BLaER1 (cell line): ENCODE data around the gene CTTNBP2.

Source experiments
- H3K27ac ChIP-seq: shearing (Covaris generic); formaldehyde crosslinking; 2 replicates; pipeline ENCODE4 v1.8.1; 2022
- H3K27me3 ChIP-seq: shearing (Covaris generic); formaldehyde crosslinking; 2 replicates; pipeline ENCODE4 v1.8.1; 2022
- H3K36me3 ChIP-seq: shearing (Covaris generic); formaldehyde crosslinking; 2 replicates; pipeline ENCODE4 v1.8.1; 2022
- H3K4me1 ChIP-seq: shearing (Covaris generic); formaldehyde crosslinking; 2 replicates; pipeline ENCODE4 v1.8.1; 2022
- H3K4me2 ChIP-seq: shearing (Covaris generic); formaldehyde crosslinking; 2 replicates; pipeline ENCODE4 v1.8.1; 2022
- H3K4me3 ChIP-seq: shearing (Covaris generic); formaldehyde crosslinking; 2 replicates; pipeline ENCODE4 v1.8.1; 2022
- H3K9ac ChIP-seq: shearing (Covaris generic); formaldehyde crosslinking; 2 replicates; pipeline ENCODE4 v1.8.1; 2022
- H3K9me3 ChIP-seq: shearing (Covaris generic); formaldehyde crosslinking; 2 replicates; pipeline ENCODE4 v1.8.1; 2022
- H4K20me1 ChIP-seq: shearing (Covaris generic); formaldehyde crosslinking; 2 replicates; pipeline ENCODE4 v1.8.1; 2022
- Cebpa-rat ChIP-seq: shearing (Covaris generic); IDR thresholded peaks from 2 replicates; pipeline ENCODE4 v1.8.1; 2022

CTTNBP2 gene

GRCh38 chr7:117873310-117874190 is at the start of gene CTTNBP2:
CTTNBP2 (minus strand) TSS chr7:117873441; CDS start chr7:117873415, 26 bp downstream.
- H3K27ac ChIP-seq: no peak within 1 kb of the TSS
- no peak within 1 kb of the TSS for H3K4me2 ChIP-seq
- H3K4me3 ChIP-seq: no peak within 1 kb of the TSS
- H3K36me3 ChIP-seq: no peaks in the 10 kb centered on the region
- no peaks in the 10 kb centered on the region for H3K27me3 ChIP-seq
- H3K9ac ChIP-seq: no peak within 1 kb of the TSS
- peaks cover 17% of the 10 kb centered on the region for H3K9me3 ChIP-seq
- TF ChIP-seq Cebpa-rat: no peak
- no peaks in the 10 kb centered on the region for H4K20me1 ChIP-seq
- no peaks in the 10 kb centered on the region for H3K4me1 ChIP-seq

GRCh38 chr7:117916309-117916708 is 43.1 kb upstream of the CTTNBP2 start:
- no peaks in the 10 kb centered on the region for H4K20me1 ChIP-seq
- H3K4me2 ChIP-seq: no peak overlapping the region
- no peaks in the 10 kb centered on the region for H3K36me3 ChIP-seq
- no peak overlapping the region for H3K9ac ChIP-seq
- no peak overlapping the region for H3K27ac ChIP-seq
- TF ChIP-seq Cebpa-rat: no peak
- H3K9me3 ChIP-seq: no peaks in the 10 kb centered on the region
- H3K4me1 ChIP-seq: no peaks in the 10 kb centered on the region
- H3K4me3 ChIP-seq: no peak overlapping the region
- H3K27me3 ChIP-seq: no peaks in the 10 kb centered on the region

- TF ChIP-seq Cebpa-rat: no peak
- no peak overlapping the region for H3K9ac ChIP-seq
- H3K4me2 ChIP-seq: no peak overlapping the region
- no peaks in the 10 kb centered on the region for H4K20me1 ChIP-seq
- H3K36me3 ChIP-seq: no peaks in the 10 kb centered on the region
- H3K4me1 ChIP-seq: no peaks in the 10 kb centered on the region
- no peak overlapping the region for H3K4me3 ChIP-seq
- H3K27me3 ChIP-seq: no peaks in the 10 kb centered on the region
- no peaks in the 10 kb centered on the region for H3K9me3 ChIP-seq
- no peak overlapping the region for H3K27ac ChIP-seq
These were observed 39.2 kb upstream of the CTTNBP2 start for GRCh38 chr7:117912421-117912820.

GRCh38 chr7:117908031-117908795 is 35.0 kb upstream of the CTTNBP2 start:
- no peaks in the 10 kb centered on the region for H3K27me3 ChIP-seq
- H3K9me3 ChIP-seq: no peaks in the 10 kb centered on the region
- H3K9ac ChIP-seq: no peak overlapping the region
- H3K4me2 ChIP-seq: no peak overlapping the region
- no peak overlapping the region for H3K4me3 ChIP-seq
- H3K4me1 ChIP-seq: no peaks in the 10 kb centered on the region
- H3K27ac ChIP-seq: no peak overlapping the region
- no peaks in the 10 kb centered on the region for H4K20me1 ChIP-seq
- no peaks in the 10 kb centered on the region for H3K36me3 ChIP-seq
- no peak for TF ChIP-seq Cebpa-rat

- Histone ChIP-seq H4K20me1 (no peaks in the 10 kb centered on the region), H3K36me3 (no peaks in the 10 kb centered on the region), H3K4me3 (no peak overlapping the region), H3K4me1 (no peaks in the 10 kb centered on the region), H3K9me3 (no peaks in the 10 kb centered on the region), H3K27ac (no peak overlapping the region), H3K9ac (no peak overlapping the region), H3K27me3 (no peaks in the 10 kb centered on the region), H3K4me2 (no peak overlapping the region)
- no peak for TF ChIP-seq Cebpa-rat
These were observed 33.9 kb upstream of the CTTNBP2 start for GRCh38 chr7:117907049-117907640.

- Histone ChIP-seq H3K9me3 (no peaks in the 10 kb centered on the region), H3K9ac (no peak overlapping the region)
These were observed 29.2 kb upstream of the CTTNBP2 start for GRCh38 chr7:117902314-117902889.

GRCh38 chr7:117901089-117901797 is 28.0 kb upstream of the CTTNBP2 start:
- TF ChIP-seq Cebpa-rat: no peak

More at GRCh38 chr7:117902314-117902889, 29.2 kb upstream of the CTTNBP2 start:
- no peak overlapping the region for H3K4me2 ChIP-seq
- no peaks in the 10 kb centered on the region for H3K27me3 ChIP-seq
- H3K4me3 ChIP-seq: no peak overlapping the region
- H3K4me1 ChIP-seq: no peaks in the 10 kb centered on the region
- TF ChIP-seq Cebpa-rat: no peak
- H3K36me3 ChIP-seq: no peaks in the 10 kb centered on the region
- no peak overlapping the region for H3K27ac ChIP-seq
- no peaks in the 10 kb centered on the region for H4K20me1 ChIP-seq

GRCh38 chr7:117896339-117896738 is 23.1 kb upstream of the CTTNBP2 start:
- TF ChIP-seq Cebpa-rat: no peak
- Histone ChIP-seq H3K36me3 (no peaks in the 10 kb centered on the region), H3K4me2 (no peak overlapping the region), H3K27me3 (no peaks in the 10 kb centered on the region), H4K20me1 (no peaks in the 10 kb centered on the region), H3K9me3 (no peaks in the 10 kb centered on the region), H3K4me3 (no peak overlapping the region), H3K27ac (no peak overlapping the region), H3K4me1 (no peaks in the 10 kb centered on the region), H3K9ac (no peak overlapping the region)

More at GRCh38 chr7:117901089-117901797, 28.0 kb upstream of the CTTNBP2 start:
- Histone ChIP-seq H3K4me2 (no peak overlapping the region), H3K36me3 (no peaks in the 10 kb centered on the region), H3K27ac (no peak overlapping the region), H3K27me3 (no peaks in the 10 kb centered on the region), H3K4me3 (no peak overlapping the region), H3K9ac (no peak overlapping the region), H4K20me1 (no peaks in the 10 kb centered on the region), H3K9me3 (no peaks in the 10 kb centered on the region), H3K4me1 (no peaks in the 10 kb centered on the region)

- H4K20me1 ChIP-seq: no peaks in the 10 kb centered on the region
- H3K9ac ChIP-seq: no peak overlapping the region
- no peaks in the 10 kb centered on the region for H3K9me3 ChIP-seq
- no peak for TF ChIP-seq Cebpa-rat
- H3K27me3 ChIP-seq: no peaks in the 10 kb centered on the region
- H3K4me1 ChIP-seq: no peaks in the 10 kb centered on the region
- H3K4me2 ChIP-seq: no peak overlapping the region
- H3K27ac ChIP-seq: no peak overlapping the region
- no peak overlapping the region for H3K4me3 ChIP-seq
- H3K36me3 ChIP-seq: no peaks in the 10 kb centered on the region
These were observed 22.0 kb upstream of the CTTNBP2 start for GRCh38 chr7:117895276-117895675.
